ENCODE data around the gene NPBWR2.

NPBWR2 gene

GRCh38 chr20:64056889-64057627 is 50.3 kb downstream of the NPBWR2 start:
- DNase-seq (ENCODE audit: low spot score) = no peak

- no peak for DNase-seq (ENCODE audit: low spot score)
Observed at GRCh38 chr20:64056639-64056888, 50.8 kb downstream of the NPBWR2 start.

GRCh38 chr20:64055893-64056638 is 51.3 kb downstream of the NPBWR2 start:
- no peak for DNase-seq (ENCODE audit: low spot score)

GRCh38 chr20:64055396-64055892 is 51.9 kb downstream of the NPBWR2 start:
- no peak for DNase-seq (ENCODE audit: low spot score)

- no peak for DNase-seq (ENCODE audit: low spot score)
Observed at GRCh38 chr20:64053841-64054661, 53.3 kb downstream of the NPBWR2 start.

Measured in COLO829 (cell line).